K562 (cell line): Measurements from ENCODE around the gene TRAPPC12. TPM values are rescaled to one million over a fixed set of nuclear protein-coding genes. Genes with fewer than 3 reads are reported as not detected.

Experiments
- ATAC-seq: fragments of 200-7000 bp; cut with Tn5 transposase; 3 replicates; pipeline ENCODE4 v1.9.1; 2020; ENCODE audit warnings: moderate library complexity
- BruUV-seq: library from RNA; stranded (reverse); fragments of 400-500 nt; replicated peaks from 2 replicates; lab custom pipeline; 2021; lab: Mats Ljungman, UMichigan
- CTCF ChIA-PET: fragments of 300-600 bp; formaldehyde crosslinking; extraction: SDS; loops from one replicate; lab custom pipeline; 2021; ENCODE audit warnings: low intra/inter-chr PET ratio; lab: Yijun Ruan, JAX
- POLR2A ChIA-PET: fragments of 300-600, 350-650 bp; sonication (Branson Sonifier 250); formaldehyde crosslinking; extraction: SDS; loops from one replicate; lab custom pipeline; 2021; ENCODE audit warnings: antibody characterized with exemption, inconsistent platforms; lab: Yijun Ruan, JAX
- DNase-seq, 4 experiments: peaks; one replicate each; pipeline versions ENCODE4 v3.0.0 to v3.0.0-alpha.2; 2011 to 2018; ENCODE audit warnings: low spot score in 3 of 4, mixed read lengths in 3 of 4; ENCODE audit errors: extremely low read depth in 1 of 4
- FAIRE-seq: peaks from 2 replicates; lab custom pipeline; 2011; peaks lifted over from hg19 to GRCh38; lab: Jason Lieb, UNC
- H2AFZ ChIP-seq: 2 replicates; pipeline ENCODE4 v1.6.0; 2011; ENCODE audit warnings: low read depth, low read length, control low read depth, inconsistent platforms
- H3K27ac ChIP-seq: fragments of 200-600 bp; 3 replicates; pipeline ENCODE4 v1.8.0; 2011; ENCODE audit warnings: low read depth, mild to moderate bottlenecking, control low read depth, inconsistent platforms, low read length, moderate library complexity, mixed read lengths; ENCODE audit errors: extremely low read depth
- H3K27me3 ChIP-seq, 2 experiments: fragments of 300-600 bp in 1 of 2; 2 replicates in 1 of 2; 3 replicates in 1 of 2; pipeline versions ENCODE4 v1.6.0 to v1.8.0; 2011; ENCODE audit warnings: inconsistent platforms in 2 of 2, low read length in 2 of 2, mild to moderate bottlenecking in 1 of 2, mixed read lengths in 1 of 2, moderate library complexity in 1 of 2; ENCODE audit not compliant: control insufficient read depth in 2 of 2, insufficient read depth in 2 of 2
- H3K36me3 ChIP-seq: fragments of 300-600 bp; 3 replicates; pipeline ENCODE4 v1.8.0; 2011; ENCODE audit warnings: mild to moderate bottlenecking, low read length, inconsistent platforms; ENCODE audit not compliant: control insufficient read depth, insufficient read depth
- H3K4me1 ChIP-seq, 2 experiments: fragments of 200-600 bp in 1 of 2; replicated peaks in 1 of 2; 2 replicates in 1 of 2; 3 replicates in 1 of 2; pipeline versions ENCODE4 v1.5.1 to v1.8.0; 2011; ENCODE audit warnings: inconsistent platforms in 2 of 2, low read length in 2 of 2, mild to moderate bottlenecking in 1 of 2, mixed read lengths in 1 of 2, moderate library complexity in 1 of 2; ENCODE audit not compliant: control insufficient read depth in 2 of 2, insufficient read depth in 2 of 2
- H3K4me2 ChIP-seq: 2 replicates; pipeline ENCODE4 v1.6.1; 2011; ENCODE audit warnings: low read length, control low read depth, inconsistent platforms, mixed read lengths; ENCODE audit not compliant: insufficient read depth
- H3K4me3 ChIP-seq: fragments of 200-600 bp; sonication (generic), shearing (Covaris generic); 2 replicates; pipeline ENCODE4 v1.5.1; 2016; ENCODE audit warnings: control low read depth, inconsistent platforms
- H3K79me2 ChIP-seq: fragments of 200-600 bp; 3 replicates; pipeline ENCODE4 v1.8.0; 2011; ENCODE audit warnings: low read length, inconsistent platforms; ENCODE audit not compliant: control insufficient read depth, insufficient read depth
- H3K9ac ChIP-seq, 2 experiments: 2 replicates each; pipeline versions ENCODE4 v1.6.0 to v1.6.1; 2011; ENCODE audit warnings: low read depth in 2 of 2, low read length in 2 of 2, control low read depth in 1 of 2, inconsistent platforms in 1 of 2, mild to moderate bottlenecking in 1 of 2, mixed read lengths in 1 of 2; ENCODE audit not compliant: insufficient read depth in 1 of 2
- H3K9me1 ChIP-seq: one replicate; pipeline ENCODE4 v1.6.0; 2011; ENCODE audit warnings: inconsistent platforms, mild to moderate bottlenecking, low read length, moderate library complexity; ENCODE audit not compliant: control insufficient read depth, insufficient read depth
- H3K9me3 ChIP-seq: replicated peaks from 2 replicates; pipeline ENCODE4 v1.5.1; 2011; ENCODE audit warnings: low read depth, low read length, inconsistent platforms; ENCODE audit not compliant: control insufficient read depth, insufficient read depth
- H4K20me1 ChIP-seq: replicated peaks from 2 replicates; pipeline ENCODE4 v1.6.1; 2011; ENCODE audit warnings: low read length, inconsistent platforms, mixed read lengths; ENCODE audit not compliant: control insufficient read depth, insufficient read depth
- ZNF121 ChIP-seq: sonication (generic); formaldehyde crosslinking; conservative IDR thresholded peaks from 2 replicates; pipeline ENCODE4 v1.8.0; 2022; ENCODE audit warnings: missing genetic modification reagents
- WGBS: fragments of 100-300 bp; shearing (Covaris generic); methylation state at CpG from one replicate; pipeline ENCODE4 v1.1.6; 2016; ENCODE audit warnings: low coverage, mixed read lengths; ENCODE audit not compliant: insufficient coverage; ENCODE audit errors: missing lambda C conversion rate; 5-methylcytosine and 5-hydroxymethylcytosine counted together
- in situ Hi-C: fragments of 300-500 bp; cut with MboI; formaldehyde crosslinking; loops from 4 replicates; pipeline ENCODE4 v1.15.0; 2018; ENCODE audit warnings: inconsistent platforms, mixed read lengths
- intact Hi-C: fragments of 100-400 bp; cut with micrococcal nuclease; formaldehyde crosslinking; loops from 2 replicates; pipeline ENCODE4 v1.14.2; 2022
- polyA plus RNA-seq, 8 experiments: library from polyadenylated mRNA; depleted of rRNA in 4 of 8; stranded (reverse) in 5 of 8; unstranded in 3 of 8; fragments of >200 nt; fragmentation: Nextera tagmentation in 2 of 8; fragmentation: Illumina TruSeq in 1 of 8; extraction: Ambion mirVana in 2 of 8; extraction: Trizol in 1 of 8; gene quantifications; 2 replicates each; pipeline versions ENCODE4 v1.2.1 to v1.2.3, GENCODE V29; 2011 to 2014; ENCODE audit warnings: inconsistent platforms in 1 of 8, missing spikeins in 1 of 8
- total RNA-seq, 7 experiments: library from RNA; depleted of rRNA in 6 of 7; stranded (reverse); fragments of >200 nt in 6 of 7; fragmentation: Illumina TruSeq in 2 of 7; extraction: Trizol in 2 of 7; gene quantifications; 2 replicates each; pipeline versions ENCODE4 v1.2.1 to v1.2.3, GENCODE V29; 2011 to 2021; ENCODE audit warnings: low replicate concordance in 1 of 7
- TF ChIP-seq, protein P1 (sequence below): fragments of 450-650 bp; IDR thresholded peaks from 2 replicates; pipeline ENCODE4 v1.6.1; 2016; ENCODE audit warnings: mild to moderate bottlenecking

The TRAPPC12 gene
- total and polyA plus RNA-seq, 9 of the 15 experiments (the other 6 are each of a cell fraction or from before 2014, with no cell fraction given), result 8.0 to 75.2 (median 39.1) TPM

- in situ Hi-C loops, result no loop called here
- ATAC-seq (no peak), DNase-seq (no peak), FAIRE-seq (no peak)
- BruUV-seq, result no TSS peak
- Histone ChIP-seq H3K36me3 (peaks cover 32% of the 10 kb centered on the region; the same call in 2 of the 3 replicates), H3K4me1 (peaks cover 0 to 8% of the 10 kb centered on the region in 2 experiments; a peak in 1 of 5 replicates), H3K79me2 (no peaks in the 10 kb centered on the region), H3K27ac (no peak overlapping the region), H4K20me1 (no peaks in the 10 kb centered on the region), H3K9ac (no peak overlapping the region), H3K9me3 (peaks cover 1% of the 10 kb centered on the region; the same call in 1 of the 2 replicates), H3K4me2 (no peak overlapping the region), H3K9me1 (no peaks in the 10 kb centered on the region), H3K27me3 (no peaks in the 10 kb centered on the region), H3K4me3 (no peak overlapping the region), H2AFZ (no peak overlapping the region)
- 66% methylated on average over 5 of the region's 5 CpGs for WGBS
- POLR2A ChIA-PET, result interaction anchor here (0.6 to 0.9 kb wide), 3 partner anchors 15 to 295 kb away, joined by 3 read pairs; no protein-coding TSS in a partner anchor
- intact Hi-C loops, result no loop called here
- CTCF ChIA-PET, result no interaction called here
- TF ChIP-seq, protein P1, sequence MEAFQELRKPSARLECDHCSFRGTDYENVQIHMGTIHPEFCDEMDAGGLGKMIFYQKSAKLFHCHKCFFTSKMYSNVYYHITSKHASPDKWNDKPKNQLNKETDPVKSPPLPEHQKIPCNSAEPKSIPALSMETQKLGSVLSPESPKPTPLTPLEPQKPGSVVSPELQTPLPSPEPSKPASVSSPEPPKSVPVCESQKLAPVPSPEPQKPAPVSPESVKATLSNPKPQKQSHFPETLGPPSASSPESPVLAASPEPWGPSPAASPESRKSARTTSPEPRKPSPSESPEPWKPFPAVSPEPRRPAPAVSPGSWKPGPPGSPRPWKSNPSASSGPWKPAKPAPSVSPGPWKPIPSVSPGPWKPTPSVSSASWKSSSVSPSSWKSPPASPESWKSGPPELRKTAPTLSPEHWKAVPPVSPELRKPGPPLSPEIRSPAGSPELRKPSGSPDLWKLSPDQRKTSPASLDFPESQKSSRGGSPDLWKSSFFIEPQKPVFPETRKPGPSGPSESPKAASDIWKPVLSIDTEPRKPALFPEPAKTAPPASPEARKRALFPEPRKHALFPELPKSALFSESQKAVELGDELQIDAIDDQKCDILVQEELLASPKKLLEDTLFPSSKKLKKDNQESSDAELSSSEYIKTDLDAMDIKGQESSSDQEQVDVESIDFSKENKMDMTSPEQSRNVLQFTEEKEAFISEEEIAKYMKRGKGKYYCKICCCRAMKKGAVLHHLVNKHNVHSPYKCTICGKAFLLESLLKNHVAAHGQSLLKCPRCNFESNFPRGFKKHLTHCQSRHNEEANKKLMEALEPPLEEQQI, result no peak
- peak; percentile 68 for TF ChIP-seq ZNF121 (CRISPR knock-in tag)
Observed at GRCh38 chr2:3481011-3481400, 101.5 kb downstream of the TRAPPC12 start.
